ENCODE results near the gene MAPK8. TPM values are rescaled to one million over a fixed set of nuclear protein-coding genes. Genes with fewer than 3 reads are reported as not detected.
A peak's percentile ranks its signal among the peaks of the same experiment; 100 is the strongest.

MAPK8 gene
- total RNA-seq, 1 experiment from 2014 or later = 52.9 TPM

DNA sequence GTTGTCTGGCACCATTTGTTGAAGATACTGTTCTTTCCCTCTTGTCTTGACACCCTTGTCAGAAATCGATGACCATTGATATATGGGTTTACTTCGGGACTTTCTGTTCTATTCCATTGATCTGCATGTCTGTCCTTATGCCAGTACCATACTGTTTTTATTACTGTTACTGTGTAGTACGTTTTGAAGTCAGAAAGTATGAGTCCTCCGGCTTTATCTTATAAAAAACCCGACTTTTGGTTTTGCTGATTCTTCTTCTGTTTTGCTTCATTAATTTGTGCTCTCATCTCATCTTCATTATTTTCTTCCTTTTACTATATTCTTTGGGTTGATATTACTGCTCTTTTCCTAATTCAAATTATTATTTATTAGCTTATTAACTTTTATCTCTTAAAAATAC, 52.4 kb downstream of the MAPK8 start:
- no peak overlapping the region for H3K4me3 Mint-ChIP-seq
- no peak for ATAC-seq

GRCh38 chr10:48361176-48361575, 54.7 kb downstream of the MAPK8 start:
- ChIA-PET CTCF (interaction anchor here (3.5 kb wide), 1 partner anchor 295 kb away, joined by 40 read pairs; no protein-coding TSS in a partner anchor), POLR2A (no interaction called here)
- H3K27me3 Mint-ChIP-seq (ENCODE audit: low read depth) = no peaks in the 10 kb centered on the region
- DNase-seq (ENCODE audit: low spot score) (no peak), ATAC-seq (no peak)
- no peak overlapping the region for H3K4me3 Mint-ChIP-seq
- H3K4me1 Mint-ChIP-seq = peaks cover 17% of the 10 kb centered on the region
- no peaks in the 10 kb centered on the region for H3K9me3 Mint-ChIP-seq
- no peaks in the 10 kb centered on the region for H3K36me3 Mint-ChIP-seq
- no peak overlapping the region for H3K27ac Mint-ChIP-seq
- TF ChIP-seq HMGA2 (CRISPR knock-in tag; IDR thresholded peaks at IDR 0.05) = no peak
- no peak for TF ChIP-seq MXD4 (CRISPR knock-in tag; IDR thresholded peaks at IDR 0.05; ENCODE audit: borderline replicate concordance)
- TF ChIP-seq RELA (CRISPR knock-in tag; IDR thresholded peaks at IDR 0.05; ENCODE audit: borderline replicate concordance) = no peak
- TF ChIP-seq AFF4 (CRISPR knock-in tag; IDR thresholded peaks at IDR 0.05; ENCODE audit: borderline replicate concordance) = no peak

More for the DNA sequence above, 52.4 kb downstream of the MAPK8 start:
- TF ChIP-seq ETV6 (CRISPR knock-in tag; IDR thresholded peaks at IDR 0.05) (no peak), NFYB (CRISPR knock-in tag; conservative IDR thresholded peaks at IDR 0.05; ENCODE audit: low read depth) (no peak), ZNF396 (CRISPR knock-in tag; IDR thresholded peaks at IDR 0.05; ENCODE audit: borderline replicate concordance) (no peak), ZNF416 (CRISPR knock-in tag; IDR thresholded peaks at IDR 0.05) (no peak), SMAD4 (CRISPR knock-in tag; IDR thresholded peaks at IDR 0.05) (no peak), ATF3 (CRISPR knock-in tag; conservative IDR thresholded peaks at IDR 0.05) (no peak), JAZF1 (CRISPR knock-in tag; IDR thresholded peaks at IDR 0.05) (no peak), ZNF263 (CRISPR knock-in tag; IDR thresholded peaks at IDR 0.05; ENCODE audit: low read depth) (no peak), ZNF138 (CRISPR knock-in tag; conservative IDR thresholded peaks at IDR 0.05) (no peak), GTF2I (CRISPR knock-in tag; conservative IDR thresholded peaks at IDR 0.05) (no peak)
- Mint-ChIP-seq H3K27me3 (ENCODE audit: low read depth) (no peaks in the 10 kb centered on the region), H3K4me1 (peaks cover 6% of the 10 kb centered on the region), H3K36me3 (no peaks in the 10 kb centered on the region), H3K9me3 (no peaks in the 10 kb centered on the region), H3K27ac (no peak overlapping the region)
- ChIA-PET CTCF (no interaction called here), POLR2A (no interaction called here)
- no peak for DNase-seq (ENCODE audit: low spot score)

DNA sequence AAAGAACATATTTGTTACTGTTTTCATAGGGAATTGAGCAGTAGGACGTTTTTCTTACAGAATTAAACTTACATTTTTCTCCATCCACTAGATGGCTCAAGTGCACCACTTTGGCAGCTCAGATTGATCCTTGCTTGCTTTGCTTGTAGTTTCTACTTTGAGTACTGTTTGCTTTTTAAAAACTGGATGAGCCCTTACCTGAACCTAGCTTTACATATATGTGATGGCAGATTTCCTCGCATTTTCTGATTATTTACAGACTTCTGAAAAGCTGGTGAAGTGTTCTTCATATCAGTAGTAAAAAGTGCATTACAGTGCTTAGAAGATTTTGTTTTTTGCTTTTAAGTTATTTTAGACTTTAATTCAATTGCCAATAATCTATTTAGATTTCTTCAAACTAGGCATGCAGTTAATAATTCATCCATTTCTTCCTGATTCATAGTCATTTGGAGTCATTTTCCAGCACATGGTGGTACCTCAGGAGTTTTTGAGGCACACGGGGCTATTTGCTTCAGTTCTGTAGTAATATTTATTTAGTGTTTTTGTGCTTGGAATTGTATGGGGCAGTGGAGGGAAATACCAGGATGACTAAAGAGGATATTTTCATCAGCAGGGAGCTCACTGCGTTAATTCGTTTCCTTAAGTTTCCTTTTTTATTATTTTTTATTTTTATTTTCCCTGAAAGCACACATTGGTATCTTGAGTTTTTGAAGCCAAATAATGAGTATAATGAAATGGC, 57.3 kb downstream of the MAPK8 start:
- POLR2A ChIA-PET = no interaction called here
- Mint-ChIP-seq H3K4me1 (peaks cover 17% of the 10 kb centered on the region), H3K9me3 (no peaks in the 10 kb centered on the region), H3K36me3 (no peaks in the 10 kb centered on the region), H3K4me3 (no peak overlapping the region), H3K27ac (no peak overlapping the region), H3K27me3 (ENCODE audit: low read depth) (no peaks in the 10 kb centered on the region)
- ATAC-seq (peak; percentile 41), DNase-seq (ENCODE audit: low spot score) (no peak)
- CTCF ChIA-PET = interaction anchor here (0.6 to 3.8 kb wide), 24 partner anchors 9 to 294 kb away, joined by 3 to 40 read pairs (median 4); no protein-coding TSS in a partner anchor
- no peak for TF ChIP-seq GRHL2 (CRISPR knock-in tag; IDR thresholded peaks at IDR 0.05; ENCODE audit: insufficient replicate concordance, severe bottlenecking)
- TF ChIP-seq ZNF416 (CRISPR knock-in tag; IDR thresholded peaks at IDR 0.05) = no peak
- TF ChIP-seq HMGXB4 (CRISPR knock-in tag; IDR thresholded peaks at IDR 0.05) = no peak
- TF ChIP-seq ELF4 (CRISPR knock-in tag; IDR thresholded peaks at IDR 0.05; ENCODE audit: low read depth) = no peak
- no peak for TF ChIP-seq NR2C2 (CRISPR knock-in tag; IDR thresholded peaks at IDR 0.05)
- TF ChIP-seq ZNF671 (CRISPR knock-in tag; IDR thresholded peaks at IDR 0.05) = no peak
- TF ChIP-seq SMAD4 (CRISPR knock-in tag; IDR thresholded peaks at IDR 0.05) = no peak
- TF ChIP-seq NFYB (CRISPR knock-in tag; conservative IDR thresholded peaks at IDR 0.05; ENCODE audit: low read depth) = no peak
- no peak for TF ChIP-seq TCF7 (CRISPR knock-in tag; IDR thresholded peaks at IDR 0.05; ENCODE audit: low read depth)
- TF ChIP-seq ETV6 (CRISPR knock-in tag; IDR thresholded peaks at IDR 0.05) = no peak
- TF ChIP-seq, protein P1, sequence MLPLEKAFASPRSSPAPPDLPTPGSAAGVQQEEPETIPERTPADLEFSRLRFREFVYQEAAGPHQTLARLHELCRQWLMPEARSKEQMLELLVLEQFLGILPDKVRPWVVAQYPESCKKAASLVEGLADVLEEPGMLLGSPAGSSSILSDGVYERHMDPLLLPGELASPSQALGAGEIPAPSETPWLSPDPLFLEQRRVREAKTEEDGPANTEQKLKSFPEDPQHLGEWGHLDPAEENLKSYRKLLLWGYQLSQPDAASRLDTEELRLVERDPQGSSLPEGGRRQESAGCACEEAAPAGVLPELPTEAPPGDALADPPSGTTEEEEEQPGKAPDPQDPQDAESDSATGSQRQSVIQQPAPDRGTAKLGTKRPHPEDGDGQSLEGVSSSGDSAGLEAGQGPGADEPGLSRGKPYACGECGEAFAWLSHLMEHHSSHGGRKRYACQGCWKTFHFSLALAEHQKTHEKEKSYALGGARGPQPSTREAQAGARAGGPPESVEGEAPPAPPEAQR (CRISPR knock-in tag; IDR thresholded peaks at IDR 0.05) = no peak
- no peak for TF ChIP-seq OVOL2 (CRISPR knock-in tag; IDR thresholded peaks at IDR 0.05; ENCODE audit: borderline replicate concordance)
